HG02678 (cell line): Measurements from ENCODE around the gene PRRC2B.
"Not testable (repeated sequence)": the region's sequence is repeated elsewhere in the genome, so short reads cannot be mapped to it uniquely, and the experiment has no call there.

Experiments
- ATAC-seq: cut with Tn5 transposase; IDR thresholded peaks from one replicate; pipeline ENCODE4 v1.9.1; 2021; ENCODE audit warnings: mild to moderate bottlenecking, moderate library complexity; ENCODE audit not compliant: unreplicated experiment

The PRRC2B gene

DNA sequence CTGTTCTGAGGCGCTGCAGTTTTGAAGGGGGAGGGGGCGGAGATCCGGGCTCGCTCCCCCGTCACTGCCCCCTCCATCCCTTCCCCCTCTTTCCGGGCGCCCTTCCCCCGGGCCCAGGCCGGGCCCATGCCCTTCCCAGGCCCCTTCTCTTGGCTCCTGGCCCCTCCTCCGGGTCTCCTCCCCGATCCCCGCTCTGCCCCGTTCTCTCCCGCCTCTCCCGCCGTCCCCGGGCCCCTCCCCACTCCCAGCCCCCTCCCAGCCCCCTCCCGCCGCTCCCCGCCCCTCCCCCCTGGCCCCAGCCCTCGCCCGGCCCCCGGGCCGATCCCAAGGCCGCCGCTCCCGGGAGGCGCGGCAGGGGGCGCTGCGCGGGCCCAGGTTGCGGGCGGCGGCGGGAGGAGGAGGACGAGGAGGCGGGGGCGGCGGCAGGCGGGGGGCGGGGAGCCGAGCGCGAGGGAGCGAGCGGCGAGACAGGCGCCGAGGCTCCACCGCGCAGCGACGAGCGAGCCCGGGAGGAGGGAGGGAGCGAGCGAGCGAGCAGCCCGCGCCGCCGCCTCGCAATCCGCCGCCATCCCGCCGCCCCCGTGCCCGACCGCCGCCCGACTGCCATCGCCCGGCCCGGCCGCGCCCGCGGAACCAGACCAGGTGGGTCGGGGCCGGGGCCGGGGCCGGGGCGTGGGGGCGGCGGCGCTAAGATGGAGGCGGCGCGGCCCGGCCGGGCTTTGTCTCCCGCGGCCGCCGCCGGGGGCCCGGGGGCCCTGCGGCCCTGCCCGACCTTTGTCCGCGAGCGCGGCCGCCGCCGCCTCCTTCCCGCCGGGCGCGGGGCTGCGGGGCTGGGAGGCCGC, at the start of gene PRRC2B:
TSS of gene PRRC2B (plus strand) at position 465 of the 842 bp plus-strand sequence. CDS start 36,059 bp downstream, outside the sequence.
- ATAC-seq, result peak; percentile 53

DNA sequence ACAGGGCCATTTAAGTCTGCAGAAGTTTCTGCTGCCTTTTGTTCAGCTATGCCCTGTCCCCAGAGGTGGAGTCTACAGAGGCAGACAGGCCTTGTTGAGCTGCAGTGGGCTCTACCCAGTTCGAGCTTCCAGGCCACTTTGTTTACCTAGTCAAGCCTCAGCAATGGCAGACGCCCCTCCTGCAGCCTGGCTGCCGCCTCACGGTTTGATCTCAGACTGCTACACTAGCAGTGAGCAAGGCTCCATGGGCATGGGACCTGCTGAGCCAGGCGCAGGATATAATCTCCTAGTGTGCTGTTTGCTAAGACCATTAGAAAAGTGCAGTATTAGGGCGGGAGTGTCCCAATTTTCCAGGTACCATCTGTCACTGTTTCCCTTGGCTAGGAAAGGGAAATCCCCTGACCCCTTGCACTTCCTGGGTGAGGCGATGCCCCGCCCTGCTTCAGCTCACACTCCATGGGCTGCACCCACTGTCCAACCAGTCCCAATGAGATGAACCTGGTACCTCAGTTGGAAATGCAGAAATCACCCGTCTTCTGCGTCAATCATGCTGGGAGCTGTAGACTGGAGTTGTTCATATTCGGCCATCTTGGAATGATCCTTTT, 48.9 kb upstream of the PRRC2B start:
- not testable (repeated sequence) for ATAC-seq

DNA sequence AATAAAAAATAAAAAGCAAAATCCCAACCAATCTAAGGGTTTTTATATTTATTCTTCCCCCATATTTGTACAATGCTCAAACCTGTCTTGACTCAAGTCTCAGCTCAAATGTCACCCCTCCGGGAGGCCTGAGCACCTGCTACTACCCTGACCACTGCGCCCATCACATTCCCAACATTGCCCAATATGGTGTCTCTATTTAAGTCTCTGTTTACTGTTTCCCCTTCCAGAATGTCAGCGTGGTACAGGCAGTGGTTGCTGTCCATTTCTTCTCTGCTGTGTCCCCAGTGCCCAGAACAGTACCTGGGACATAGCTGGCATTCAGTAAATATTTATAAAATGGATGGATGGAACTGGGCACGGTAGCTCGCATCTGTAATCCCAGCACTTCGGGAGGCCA, 47.3 kb upstream of the PRRC2B start:
- ATAC-seq, result no peak

DNA sequence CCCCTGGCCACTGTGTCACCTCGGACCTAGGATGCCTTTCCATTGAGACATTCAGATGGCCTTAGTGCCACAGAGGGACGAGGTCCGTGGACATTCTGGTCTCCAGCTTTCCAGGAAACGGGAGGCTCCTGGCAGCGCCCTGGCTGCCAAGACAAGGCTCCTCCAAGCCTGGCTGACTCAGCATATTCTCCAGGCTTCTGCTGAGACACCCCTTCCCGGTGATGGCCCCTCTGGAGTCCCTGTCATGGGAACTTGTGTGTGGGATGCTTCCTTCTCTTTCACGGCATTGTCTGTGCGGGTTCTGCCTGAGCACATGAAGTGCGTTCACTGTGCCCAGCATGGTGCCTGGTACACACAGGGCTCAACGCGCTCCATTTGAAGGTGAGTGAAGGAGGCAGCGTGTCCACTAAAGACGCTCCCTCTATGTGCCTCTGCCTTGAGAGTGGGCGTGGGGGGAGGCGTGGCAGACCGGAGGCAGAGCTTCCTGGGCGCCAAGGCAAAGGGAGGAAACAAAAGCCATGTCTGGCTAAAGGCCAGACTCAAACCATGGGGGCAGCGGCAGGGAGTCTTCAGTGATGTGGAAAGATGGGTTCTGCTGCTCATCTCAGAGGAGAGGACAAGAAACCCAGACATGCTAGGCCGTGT, 46.4 kb upstream of the PRRC2B start:
- ATAC-seq, result no peak

DNA sequence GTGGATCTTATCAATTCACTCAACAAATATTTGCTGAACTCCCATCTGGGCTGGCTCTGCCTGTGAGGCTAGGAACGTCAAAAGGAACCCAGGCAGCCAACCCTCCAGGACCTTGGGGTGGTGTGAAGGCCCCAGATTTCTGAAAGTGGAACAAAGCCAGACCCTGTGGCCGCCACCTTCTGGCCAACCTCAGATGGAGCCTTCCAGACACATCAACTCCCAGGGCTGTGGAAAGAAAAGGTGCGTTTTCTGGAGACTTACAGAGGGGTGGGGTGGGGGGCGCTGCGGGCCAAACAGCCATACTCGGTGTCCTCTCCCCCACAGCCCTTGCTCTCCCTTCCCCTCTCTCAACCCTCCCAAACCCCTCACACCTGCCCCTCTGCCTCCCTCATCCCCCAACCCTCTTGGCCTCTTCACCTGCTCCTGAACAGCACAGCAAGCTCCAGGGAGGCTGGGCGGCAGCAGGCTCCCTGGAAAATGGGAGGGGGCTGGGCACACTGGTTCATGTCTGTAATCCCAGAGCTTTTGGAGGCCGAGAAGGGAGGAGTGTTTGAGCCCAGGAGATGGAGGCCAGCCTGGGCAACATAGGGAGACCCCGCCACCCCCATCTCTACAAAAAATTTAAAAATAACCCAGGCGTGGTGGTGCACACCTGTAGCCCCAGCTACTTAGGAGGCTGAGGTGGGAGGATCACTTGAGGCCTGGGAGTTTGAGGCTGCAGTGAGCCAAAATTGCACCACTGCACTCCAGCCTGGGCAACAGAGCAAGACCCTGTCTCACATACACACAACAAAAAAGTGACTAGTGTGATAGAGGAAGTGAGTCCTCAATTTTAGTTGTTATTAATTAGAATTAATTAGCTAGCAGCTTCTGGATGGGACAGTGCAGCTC, 45.0 kb upstream of the PRRC2B start:
- no peak for ATAC-seq

DNA sequence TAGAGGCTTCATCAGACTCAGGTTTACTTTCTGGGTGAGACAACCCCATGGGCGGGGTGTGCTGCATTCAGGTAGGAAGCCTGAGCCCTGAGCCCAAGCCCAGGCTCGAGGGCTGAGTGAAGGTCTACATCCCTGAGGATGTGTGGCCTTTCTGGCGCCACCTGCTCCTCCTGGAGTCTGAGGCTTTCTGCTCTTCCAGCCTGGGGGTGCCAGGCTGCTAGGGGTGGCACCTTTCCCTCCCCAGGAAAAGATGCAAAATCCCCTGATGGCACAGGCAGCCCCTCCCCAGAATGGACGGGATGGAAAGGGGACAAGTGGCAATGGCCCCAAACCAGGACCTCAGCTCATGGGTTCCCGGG, 44.4 kb upstream of the PRRC2B start:
- no peak for ATAC-seq

DNA sequence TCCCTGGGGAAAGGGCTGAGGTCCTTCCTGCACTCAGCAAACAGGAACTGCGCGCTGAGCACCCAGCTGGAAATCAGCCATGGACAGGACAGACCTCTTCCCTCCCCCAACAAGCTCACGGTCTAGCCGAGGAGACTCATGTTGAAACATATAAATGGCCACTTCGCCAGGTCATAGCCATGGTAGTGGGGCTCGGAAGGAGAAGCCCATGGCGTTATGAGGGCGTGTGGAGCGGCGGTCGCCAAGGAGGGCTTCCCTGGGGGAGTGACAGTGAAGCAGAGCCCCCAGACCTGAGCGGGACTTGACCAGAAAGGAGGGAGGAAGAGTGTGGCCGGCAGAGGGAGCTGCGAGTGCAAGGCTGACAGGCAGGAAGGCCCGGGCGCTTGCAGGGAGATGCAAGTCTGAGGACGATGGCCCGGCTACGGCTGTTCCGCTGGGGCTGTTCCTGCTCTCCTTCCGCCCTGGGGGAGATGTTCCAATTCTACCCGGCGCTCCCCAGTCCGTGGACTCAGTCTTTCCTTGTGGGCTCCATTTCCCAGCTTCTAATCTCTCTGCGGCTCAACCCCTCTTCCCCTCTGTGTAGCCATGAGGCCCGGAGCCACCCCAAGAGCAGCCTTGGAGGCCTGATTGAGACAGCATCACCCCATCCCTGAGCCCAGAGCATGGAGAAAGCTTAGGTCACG, 43.9 kb upstream of the PRRC2B start:
- ATAC-seq, result no peak

DNA sequence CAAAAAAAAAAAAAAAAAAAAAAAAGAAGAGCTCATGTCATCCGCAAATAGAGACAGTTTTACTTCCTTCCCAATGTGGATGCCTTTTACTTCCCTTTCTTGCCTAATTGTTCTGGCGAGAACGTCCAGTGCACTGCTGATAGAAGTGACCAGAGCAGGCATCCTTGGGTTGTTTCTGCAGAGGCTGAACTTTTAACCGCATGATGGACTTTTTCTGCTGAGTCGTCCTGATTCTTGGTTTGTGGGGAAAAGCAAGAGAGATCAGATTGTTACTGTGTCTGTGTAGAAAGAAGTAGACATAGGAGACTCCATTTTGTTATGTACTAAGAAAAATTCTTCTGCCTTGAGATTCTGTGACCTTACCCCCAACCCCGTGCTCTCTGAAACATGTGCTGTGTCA, 37.4 kb upstream of the PRRC2B start:
- ATAC-seq, result not testable (repeated sequence)

DNA sequence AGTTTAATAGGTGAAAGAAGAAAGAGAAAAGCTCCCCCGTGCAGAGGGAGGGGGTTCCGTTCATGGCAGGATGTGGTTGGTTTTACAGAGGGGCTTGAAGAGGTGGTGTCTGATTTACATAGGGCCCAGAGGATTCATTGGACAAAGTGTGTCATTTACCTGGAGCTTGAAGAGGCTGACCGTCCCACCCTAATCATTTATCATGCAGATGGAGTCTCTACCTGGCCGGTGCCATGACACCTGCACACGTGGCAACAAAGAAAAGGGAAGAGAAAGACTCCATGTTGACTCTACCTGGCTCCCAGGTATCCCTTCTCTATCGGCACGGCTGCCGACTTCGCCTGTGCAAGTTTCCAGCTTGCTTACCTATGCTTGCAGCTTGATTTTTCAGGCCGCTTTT, 35.3 kb upstream of the PRRC2B start:
- ATAC-seq, result no peak

DNA sequence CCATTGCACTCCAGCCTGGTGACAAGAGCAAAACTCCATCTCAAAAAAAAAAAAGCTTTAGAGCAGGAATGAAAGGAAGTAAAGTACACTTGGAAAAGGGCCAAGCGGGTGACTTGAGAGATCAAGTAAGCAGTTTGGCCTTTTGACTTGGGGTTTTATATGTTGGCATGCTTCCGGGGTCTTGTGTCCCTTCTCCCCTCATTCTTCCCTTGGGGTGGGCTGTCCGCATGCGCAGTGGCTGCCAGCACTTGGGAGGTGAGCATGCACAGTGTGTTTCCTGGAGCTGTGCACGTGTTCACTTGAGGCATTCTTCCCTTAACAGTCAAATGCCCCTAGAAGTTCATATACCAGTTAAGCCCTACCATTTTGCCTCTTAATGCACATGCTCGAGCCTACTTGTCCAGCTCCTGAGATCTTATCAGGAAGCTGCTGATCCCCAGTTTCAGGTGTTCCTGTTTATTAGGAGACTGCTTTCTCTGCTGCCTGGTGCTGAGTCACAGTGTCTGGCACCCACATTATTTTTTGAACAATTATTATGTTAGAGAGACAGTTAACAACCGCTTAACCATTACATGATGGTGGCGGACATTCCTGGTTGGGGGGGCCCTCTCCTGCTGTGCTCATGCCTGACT, 32.6 kb upstream of the PRRC2B start:
- no peak for ATAC-seq

DNA sequence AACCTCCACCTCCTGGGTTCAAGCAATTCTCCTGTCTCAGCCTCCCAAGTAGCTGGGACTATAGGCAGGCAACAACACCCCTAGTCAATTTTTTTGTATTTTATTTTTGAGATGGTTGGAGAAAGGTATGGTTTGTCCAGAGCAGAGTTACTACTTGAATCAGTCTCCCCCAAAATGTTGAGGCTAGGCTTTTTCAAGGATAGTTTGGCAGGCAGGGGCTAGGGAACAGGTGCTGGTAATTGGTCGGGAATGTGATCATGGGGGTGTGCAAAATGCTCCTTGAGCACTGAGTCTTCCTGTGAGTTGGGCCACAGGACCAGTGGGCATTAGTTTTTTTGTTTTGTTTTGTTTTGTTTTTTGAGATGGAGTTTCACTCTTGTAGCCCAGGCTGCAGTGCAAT, 28.3 kb upstream of the PRRC2B start:
- ATAC-seq, result no peak

DNA sequence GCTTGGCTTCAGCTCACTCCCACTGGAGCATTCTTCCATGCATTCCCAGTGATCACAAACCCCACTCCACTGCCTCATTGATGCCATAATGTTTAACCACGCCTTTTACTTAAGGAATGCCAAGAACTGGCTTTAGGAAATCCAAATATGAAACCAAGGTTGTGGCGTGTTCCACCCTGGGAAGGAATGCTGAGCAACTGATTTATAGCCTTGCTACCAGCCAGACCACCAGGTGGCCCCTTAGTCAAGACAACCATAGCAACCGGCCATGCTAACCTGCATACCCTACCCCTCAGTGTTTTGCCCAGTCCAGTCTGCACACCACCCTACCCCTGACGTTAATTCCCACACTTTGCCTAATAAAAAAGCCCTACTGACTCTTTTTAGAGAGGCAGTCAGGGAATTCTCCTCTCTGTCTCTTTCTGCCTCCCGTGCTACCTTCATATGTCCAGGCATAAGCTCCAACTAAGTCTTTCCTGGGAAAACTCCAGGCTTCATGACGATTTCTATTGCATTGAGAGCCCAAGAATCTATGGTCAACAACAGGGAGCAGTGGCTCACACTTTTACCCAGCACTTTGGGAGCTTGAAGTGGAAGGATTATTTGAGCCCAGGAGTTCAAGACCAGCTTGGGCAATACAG, 27.0 kb upstream of the PRRC2B start:
- no peak for ATAC-seq

DNA sequence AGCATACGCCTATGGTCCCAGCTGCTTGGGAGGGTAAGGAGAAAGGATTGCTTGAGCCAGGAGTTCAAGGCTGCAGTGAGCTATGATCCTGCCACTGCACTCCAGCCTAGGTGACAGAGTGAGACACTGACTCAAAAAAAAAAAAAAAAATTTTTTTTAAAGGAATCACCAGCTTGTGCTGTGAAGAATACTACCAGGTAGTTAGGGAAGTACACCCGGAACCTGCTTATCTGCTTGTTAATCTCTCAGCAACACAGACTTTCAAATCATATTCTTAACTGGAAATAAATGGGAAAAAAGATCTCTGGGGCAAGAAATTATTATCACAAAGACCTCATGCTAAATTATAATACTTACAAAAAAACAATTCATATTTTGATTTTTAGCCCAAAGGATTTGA, 26.4 kb upstream of the PRRC2B start:
- ATAC-seq, result no peak

DNA sequence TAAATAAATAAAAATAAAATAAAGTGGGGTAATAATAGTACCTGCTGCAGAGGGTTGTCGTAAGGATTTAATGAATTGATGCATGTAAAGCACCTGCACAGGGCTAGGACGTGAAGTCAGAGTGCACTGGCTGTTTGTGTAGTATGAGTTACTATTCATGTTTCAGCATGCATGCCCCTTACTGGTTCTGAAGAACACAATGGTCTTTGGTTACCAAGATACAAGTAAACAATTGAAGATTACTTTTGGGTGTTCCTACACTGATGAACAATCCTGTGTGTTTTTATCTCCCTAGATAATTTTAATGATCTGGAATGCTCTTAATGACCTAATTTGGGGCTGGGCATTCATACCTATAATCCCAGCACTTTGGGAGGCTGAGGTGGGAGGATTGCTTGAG, 23.2 kb upstream of the PRRC2B start:
- no peak for ATAC-seq

DNA sequence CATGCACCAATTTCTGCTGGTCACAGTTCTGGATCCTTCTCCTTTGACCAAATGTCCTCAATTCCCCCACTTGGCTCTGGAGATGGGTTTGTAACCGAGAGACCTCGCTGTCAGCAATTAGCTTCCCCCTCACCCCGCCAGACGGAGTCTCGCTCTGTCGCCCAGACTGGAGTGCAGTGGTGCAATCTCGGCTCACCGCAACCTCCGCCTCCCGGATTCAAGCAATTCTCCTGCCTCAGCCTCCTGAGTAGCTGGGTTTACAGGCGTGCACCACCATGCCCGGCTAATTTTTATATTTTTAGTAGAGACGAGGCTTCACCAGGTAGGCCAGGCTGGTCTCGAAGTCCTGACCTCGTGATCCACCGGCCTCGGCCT, 21.3 kb upstream of the PRRC2B start:
- ATAC-seq, result not testable (repeated sequence)

DNA sequence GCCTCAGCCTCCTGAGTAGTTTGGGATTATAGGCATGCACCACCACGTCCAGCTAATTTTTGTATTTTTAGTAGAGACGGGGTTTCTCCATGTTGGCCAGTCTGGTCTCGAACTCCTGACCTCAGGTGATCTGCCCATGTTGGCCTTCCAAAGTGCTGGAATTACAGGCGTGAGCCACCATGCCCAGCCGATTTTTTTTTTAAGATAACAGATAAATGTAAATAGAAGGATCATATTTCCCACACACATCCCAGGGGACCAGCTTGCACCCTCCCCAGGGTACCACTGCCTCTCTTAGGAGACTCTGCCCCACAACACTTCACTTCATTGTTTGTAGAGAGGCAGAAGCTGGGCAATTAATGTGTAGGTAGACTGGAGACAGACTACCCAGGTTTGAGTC, 19.2 kb upstream of the PRRC2B start:
- ATAC-seq, result not testable (repeated sequence)

DNA sequence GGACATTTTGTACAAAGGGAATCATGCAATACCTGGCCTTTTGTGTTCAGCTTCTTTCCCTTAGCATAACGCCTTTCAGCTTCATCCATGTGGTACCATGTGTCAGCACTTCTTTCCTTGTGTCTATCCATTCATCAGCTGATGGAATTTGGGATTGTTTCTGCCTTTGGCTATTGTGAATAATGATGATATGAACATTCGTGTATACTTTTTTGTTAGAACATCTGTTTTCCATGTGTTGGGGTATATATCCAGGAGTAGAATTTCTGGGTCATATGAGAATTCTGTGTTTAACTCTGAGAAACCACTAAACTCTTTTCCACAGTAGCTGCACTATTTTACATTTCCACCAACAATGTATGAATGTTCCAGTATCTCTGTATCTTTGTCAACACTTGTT, 14.8 kb upstream of the PRRC2B start:
- ATAC-seq, result no peak

DNA sequence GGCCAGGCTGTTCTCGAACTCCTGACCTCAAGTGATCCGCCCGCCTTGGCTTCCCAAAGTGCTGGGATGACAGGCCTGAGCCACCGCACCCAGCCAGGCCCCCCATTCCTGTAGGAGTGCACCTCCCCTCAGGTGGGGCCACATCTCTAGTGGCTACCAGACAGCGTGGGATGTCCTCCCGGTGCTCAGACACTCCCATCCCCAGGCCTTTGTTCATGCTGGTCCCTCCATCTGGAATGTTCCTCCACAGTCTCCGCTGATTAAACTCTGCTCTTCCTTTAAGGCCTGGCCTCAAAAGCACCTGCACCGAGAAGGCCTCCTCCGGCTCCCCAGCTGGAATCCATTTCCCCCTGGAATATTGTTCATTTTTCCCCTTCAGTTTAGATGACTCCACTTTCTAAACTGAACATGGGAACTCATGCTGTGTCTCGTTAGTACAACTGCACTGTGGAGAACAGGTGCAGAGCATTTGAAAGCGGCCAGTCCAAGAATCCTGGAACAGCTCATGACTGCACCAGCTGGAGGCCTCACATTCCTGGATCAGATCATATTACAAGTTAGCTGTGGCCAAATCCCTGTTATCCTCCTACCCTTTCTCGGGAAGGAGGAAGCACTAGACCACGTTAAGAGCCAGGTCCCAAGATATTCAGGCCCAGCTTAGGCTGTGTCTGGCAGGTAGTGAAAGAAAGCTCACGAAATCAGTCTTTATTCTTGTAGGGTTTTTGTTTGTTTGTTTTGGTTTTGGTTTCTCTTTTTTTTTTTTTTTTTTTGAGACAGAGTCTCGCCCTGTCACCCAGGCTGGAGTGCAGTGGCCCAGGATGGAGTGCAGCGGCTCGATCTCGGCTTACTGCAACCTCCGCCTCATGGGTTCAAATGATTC, 10.8 kb upstream of the PRRC2B start:
- no peak for ATAC-seq

DNA sequence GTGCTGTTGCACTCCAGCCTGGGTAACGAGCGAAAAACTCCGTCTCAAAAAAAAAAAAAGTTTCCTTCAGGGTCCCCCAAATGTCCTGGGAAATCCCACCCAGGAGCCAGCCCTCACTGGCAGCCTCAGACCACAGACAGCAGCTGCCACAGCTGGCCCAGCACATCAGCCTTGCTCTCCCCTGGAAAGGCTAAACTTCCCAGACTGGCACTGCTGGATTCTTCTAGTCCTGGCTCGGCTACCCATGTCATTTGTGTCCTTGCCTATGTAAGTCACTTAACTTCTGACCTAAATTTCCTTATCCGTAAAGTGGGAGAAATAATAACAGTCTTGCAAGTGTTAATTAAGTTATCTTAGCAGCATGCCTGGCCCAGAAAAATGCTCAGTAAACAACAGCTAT, 8.6 kb upstream of the PRRC2B start:
- no peak for ATAC-seq
